SJCRH30 (cell line): ENCODE results near the gene S1PR3. TPM values are rescaled to one million over a fixed set of nuclear protein-coding genes. Genes with fewer than 3 reads are reported as not detected.

Experiments used
- DNase-seq, 2 experiments: peaks; one replicate each; pipeline ENCODE4 v3.0.0-alpha.2; 2015 to 2020
- H3K27ac ChIP-seq: fragments of 250-450 bp; sonication (Bioruptor Pico); 2 replicates; pipeline ENCODE4 v1.5.1; 2020; ENCODE audit warnings: mild to moderate bottlenecking, moderate library complexity
- H3K27me3 ChIP-seq: fragments of 250-450 bp; sonication (Bioruptor Pico); 2 replicates; pipeline ENCODE4 v1.5.1; 2020; ENCODE audit warnings: mild to moderate bottlenecking, moderate library complexity
- H3K36me3 ChIP-seq: fragments of 250-450 bp; sonication (Bioruptor Pico); 2 replicates; pipeline ENCODE4 v1.5.1; 2020; ENCODE audit warnings: mild to moderate bottlenecking, moderate library complexity
- H3K4me1 ChIP-seq: fragments of 250-450 bp; sonication (Bioruptor Pico); 2 replicates; pipeline ENCODE4 v1.5.1; 2020; ENCODE audit warnings: mild to moderate bottlenecking, moderate library complexity
- H3K4me3 ChIP-seq: fragments of 250-450 bp; sonication (Bioruptor Pico); 2 replicates; pipeline ENCODE4 v1.5.1; 2020; ENCODE audit warnings: mild to moderate bottlenecking, moderate library complexity
- H3K9me3 ChIP-seq: fragments of 250-450 bp; sonication (Bioruptor Pico); replicated peaks from 2 replicates; pipeline ENCODE4 v1.5.1; 2020; ENCODE audit warnings: mild to moderate bottlenecking, moderate library complexity
- total RNA-seq: library from RNA; depleted of rRNA; stranded (reverse); fragments of >200 nt; shearing (Covaris generic); gene quantifications from 2 replicates; pipeline ENCODE4 v1.2.3, GENCODE V29; 2014

The S1PR3 gene
- total RNA-seq, 1 experiment from 2014 or later = not detected

- Histone ChIP-seq H3K27ac (no peak overlapping the region), H3K27me3 (peaks cover 3% of the 10 kb centered on the region; the same call in 1 of the 2 replicates), H3K4me1 (no peaks in the 10 kb centered on the region), H3K36me3 (no peaks in the 10 kb centered on the region), H3K9me3 (no peaks in the 10 kb centered on the region; the same call in 1 of the 2 replicates), H3K4me3 (no peak overlapping the region)
- no peak for DNase-seq
Measured at GRCh38 chr9:88978034-88978433, 13.2 kb upstream of the S1PR3 start.

GRCh38 chr9:88979021-88979420 is 12.2 kb upstream of the S1PR3 start:
- Histone ChIP-seq H3K4me3 (no peak overlapping the region), H3K27me3 (peaks cover 3% of the 10 kb centered on the region; the same call in 1 of the 2 replicates), H3K4me1 (no peaks in the 10 kb centered on the region), H3K36me3 (no peaks in the 10 kb centered on the region), H3K9me3 (no peaks in the 10 kb centered on the region), H3K27ac (no peak overlapping the region)
- no peak for DNase-seq

GRCh38 chr9:88979791-88980190 is 11.5 kb upstream of the S1PR3 start:
- H3K4me3 ChIP-seq = no peak overlapping the region
- no peaks in the 10 kb centered on the region for H3K4me1 ChIP-seq
- no peak overlapping the region for H3K27ac ChIP-seq
- H3K36me3 ChIP-seq = no peaks in the 10 kb centered on the region
- DNase-seq = no peak
- peaks cover 3% of the 10 kb centered on the region; the same call in 1 of the 2 replicates for H3K27me3 ChIP-seq
- H3K9me3 ChIP-seq = no peaks in the 10 kb centered on the region

DNA sequence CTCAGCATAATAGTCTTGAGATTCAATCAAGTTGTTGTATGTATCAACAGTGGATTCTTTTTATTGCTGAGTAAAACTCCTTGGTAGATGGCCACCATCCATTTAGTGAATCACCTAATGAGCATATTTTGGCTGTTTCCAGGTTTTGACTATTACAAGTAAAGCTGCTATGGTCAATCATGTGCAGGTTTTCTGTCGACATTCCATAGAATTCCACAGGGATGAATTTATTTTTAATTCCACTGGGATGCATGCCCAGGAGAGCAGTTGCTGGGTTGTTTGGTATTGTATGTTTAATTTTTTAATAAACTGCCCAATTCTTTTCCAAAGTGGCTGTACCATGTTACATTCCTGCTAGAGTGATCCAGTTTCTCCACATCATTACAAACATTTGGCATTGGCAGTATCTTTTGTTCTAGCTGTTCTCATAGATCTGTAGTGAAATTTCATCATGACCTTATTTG is 10.5 kb upstream of the S1PR3 start:
- Histone ChIP-seq H3K27ac (no peak overlapping the region), H3K27me3 (peaks cover 2% of the 10 kb centered on the region; the same call in 1 of the 2 replicates), H3K9me3 (no peaks in the 10 kb centered on the region), H3K36me3 (no peaks in the 10 kb centered on the region), H3K4me1 (no peaks in the 10 kb centered on the region), H3K4me3 (no peak overlapping the region)
- no peak for DNase-seq

DNA sequence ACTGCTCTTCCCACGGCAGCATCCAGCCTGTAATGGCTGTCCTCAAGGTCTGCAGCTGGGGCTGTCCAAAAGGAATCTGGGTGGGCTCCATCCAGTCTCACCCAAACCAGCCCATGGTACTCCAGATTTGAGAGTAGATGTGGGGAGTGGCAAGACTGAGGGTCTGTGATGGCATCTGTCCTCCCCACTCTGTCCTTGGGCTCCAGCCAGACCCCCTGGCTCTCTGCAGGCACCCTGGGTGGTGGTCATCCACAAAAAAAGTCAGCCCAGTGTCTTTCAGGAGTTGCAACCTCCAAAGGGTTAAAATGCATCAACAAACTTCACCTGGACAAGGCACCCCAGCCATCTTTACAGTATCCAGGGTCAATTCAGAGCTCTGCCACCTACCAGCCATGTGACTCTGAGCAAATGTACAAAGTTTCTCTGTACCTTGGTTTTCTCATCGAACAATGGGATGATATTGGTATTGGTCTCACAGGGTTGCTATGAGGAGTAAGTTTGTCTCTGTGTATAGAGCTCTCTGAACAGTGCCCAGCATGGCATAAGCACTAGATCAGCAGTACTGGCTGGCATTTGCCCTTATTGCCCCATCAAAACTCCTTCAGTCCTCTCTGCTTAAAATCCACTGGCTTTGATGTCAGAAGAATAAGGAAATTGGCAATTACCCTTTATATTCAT is 7.3 kb upstream of the S1PR3 start:
- H3K36me3 ChIP-seq = no peaks in the 10 kb centered on the region
- H3K27me3 ChIP-seq = peaks cover 3% of the 10 kb centered on the region; the same call in 1 of the 2 replicates
- H3K4me3 ChIP-seq = no peak overlapping the region
- DNase-seq = no peak
- H3K9me3 ChIP-seq = no peaks in the 10 kb centered on the region
- no peaks in the 10 kb centered on the region for H3K4me1 ChIP-seq
- no peak overlapping the region for H3K27ac ChIP-seq

- Histone ChIP-seq H3K27me3 (peaks cover 3% of the 10 kb centered on the region; the same call in 1 of the 2 replicates), H3K27ac (no peak overlapping the region)
Measured at GRCh38 chr9:88984543-88984883, 6.8 kb upstream of the S1PR3 start.

DNA sequence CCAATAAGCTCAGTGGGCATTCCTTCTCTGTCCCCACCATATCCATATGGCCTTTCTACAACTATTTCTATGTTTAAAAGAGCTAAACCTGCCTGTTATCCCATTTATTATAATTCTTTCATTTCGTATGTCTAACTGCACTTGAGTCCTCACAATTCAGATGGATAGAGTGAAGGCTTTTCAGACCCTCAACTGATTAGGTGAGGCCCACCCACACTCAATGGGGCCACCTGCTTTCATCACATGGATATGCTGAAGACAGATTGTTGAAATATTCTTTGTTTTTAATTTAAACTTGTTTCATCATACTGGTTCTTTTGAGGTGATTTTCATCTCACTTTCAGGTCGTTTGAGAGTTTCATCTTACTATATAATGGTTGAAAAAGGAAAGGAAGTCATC is 5.7 kb upstream of the S1PR3 start:
- H3K27me3 ChIP-seq = peaks cover 3% of the 10 kb centered on the region; the same call in 1 of the 2 replicates
- H3K9me3 ChIP-seq = no peaks in the 10 kb centered on the region
- no peak for DNase-seq
- H3K4me1 ChIP-seq = no peaks in the 10 kb centered on the region
- no peaks in the 10 kb centered on the region for H3K36me3 ChIP-seq
- no peak overlapping the region for H3K4me3 ChIP-seq
- no peak overlapping the region for H3K27ac ChIP-seq

More at GRCh38 chr9:88984543-88984883, 6.8 kb upstream of the S1PR3 start:
- Histone ChIP-seq H3K36me3 (no peaks in the 10 kb centered on the region), H3K4me3 (no peak overlapping the region), H3K4me1 (no peaks in the 10 kb centered on the region), H3K9me3 (no peaks in the 10 kb centered on the region)
- DNase-seq = no peak

GRCh38 chr9:88986776-88987175 is 4.5 kb upstream of the S1PR3 start:
- peaks cover 3% of the 10 kb centered on the region; the same call in 1 of the 2 replicates for H3K27me3 ChIP-seq
- H3K36me3 ChIP-seq = no peaks in the 10 kb centered on the region
- no peaks in the 10 kb centered on the region for H3K9me3 ChIP-seq
- H3K27ac ChIP-seq = no peak overlapping the region
- no peak for DNase-seq
- H3K4me1 ChIP-seq = no peaks in the 10 kb centered on the region
- H3K4me3 ChIP-seq = no peak overlapping the region

DNA sequence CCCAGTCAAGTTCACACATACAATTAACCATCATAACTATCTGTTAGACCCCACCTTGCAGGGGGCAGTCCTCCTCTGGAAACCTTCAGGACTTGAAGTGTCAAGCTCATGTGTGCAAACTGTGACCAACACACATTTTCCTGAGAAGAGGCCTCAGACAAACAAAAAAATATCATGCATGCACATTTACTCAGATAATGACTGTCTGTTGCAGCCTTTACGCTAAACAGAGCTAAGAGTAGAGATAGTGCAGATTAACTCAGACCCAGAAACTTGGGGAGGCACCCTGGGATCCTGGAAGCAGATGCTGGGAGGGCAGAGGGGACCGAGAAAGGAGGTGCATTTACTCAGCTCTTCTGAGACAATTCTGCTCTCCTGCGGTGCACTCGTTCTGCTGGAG is 3.6 kb upstream of the S1PR3 start:
- Histone ChIP-seq H3K27me3 (peaks cover 3% of the 10 kb centered on the region; the same call in 1 of the 2 replicates), H3K4me1 (no peaks in the 10 kb centered on the region), H3K27ac (no peak overlapping the region), H3K9me3 (no peaks in the 10 kb centered on the region), H3K36me3 (no peaks in the 10 kb centered on the region), H3K4me3 (no peak overlapping the region)
- no peak for DNase-seq

DNA sequence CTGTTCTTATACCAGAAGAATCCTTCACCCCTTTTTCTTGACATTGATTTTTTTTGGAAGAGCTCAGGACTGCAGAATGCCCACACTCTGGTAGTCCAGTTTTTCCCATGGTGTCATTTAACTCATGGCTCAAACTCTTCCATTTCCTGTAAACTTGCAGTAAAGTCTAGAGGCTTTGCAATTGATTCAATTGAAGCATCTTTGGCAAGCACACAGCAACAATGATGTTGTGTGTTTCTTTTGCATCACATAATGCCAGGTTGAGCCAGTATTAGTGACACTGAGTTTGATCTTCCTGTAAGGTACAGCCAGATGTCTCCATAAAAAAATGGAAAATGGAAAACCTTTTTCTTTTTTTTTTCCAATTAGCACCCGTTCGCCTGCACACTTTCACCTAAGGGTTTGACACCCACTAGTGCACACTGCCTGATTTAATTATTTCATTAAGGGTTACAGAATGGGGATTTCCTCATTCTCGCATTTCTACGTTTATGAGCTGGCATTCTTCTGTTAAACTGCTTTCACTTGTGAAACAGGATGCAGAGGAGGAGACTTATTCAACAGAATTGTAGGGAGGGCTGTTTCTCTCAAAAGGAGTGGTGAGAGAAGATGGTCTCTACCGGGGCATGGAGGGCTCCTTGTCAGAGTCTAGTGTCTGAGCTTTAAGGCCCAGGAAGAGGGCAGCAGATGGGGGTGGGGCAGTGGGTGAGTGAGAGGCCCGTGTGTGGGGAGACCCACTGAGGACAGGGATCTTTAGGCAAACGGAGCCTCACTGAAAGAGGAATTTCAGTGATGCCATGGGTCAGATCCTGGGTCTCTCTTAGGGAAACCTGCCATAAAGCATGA is 2.2 kb upstream of the S1PR3 start:
- no peaks in the 10 kb centered on the region for H3K36me3 ChIP-seq
- peaks cover 3% of the 10 kb centered on the region; the same call in 1 of the 2 replicates for H3K27me3 ChIP-seq
- no peaks in the 10 kb centered on the region for H3K9me3 ChIP-seq
- no peak overlapping the region for H3K27ac ChIP-seq
- DNase-seq = no peak
- no peaks in the 10 kb centered on the region for H3K4me1 ChIP-seq
- no peak overlapping the region for H3K4me3 ChIP-seq

GRCh38 chr9:88990041-88990728 is 1.1 kb upstream of the S1PR3 start:
- no peak overlapping the region for H3K27ac ChIP-seq
- no peaks in the 10 kb centered on the region for H3K36me3 ChIP-seq
- H3K4me3 ChIP-seq = no peak overlapping the region
- peaks cover 3% of the 10 kb centered on the region; the same call in 1 of the 2 replicates for H3K27me3 ChIP-seq
- H3K9me3 ChIP-seq = no peaks in the 10 kb centered on the region
- no peaks in the 10 kb centered on the region for H3K4me1 ChIP-seq
- DNase-seq = no peak

- Histone ChIP-seq H3K36me3 (no peaks in the 10 kb centered on the region), H3K9me3 (no peaks in the 10 kb centered on the region), H3K4me3 (no peak overlapping the region), H3K4me1 (no peaks in the 10 kb centered on the region), H3K27ac (no peak overlapping the region), H3K27me3 (peaks cover 3% of the 10 kb centered on the region; the same call in 1 of the 2 replicates)
- DNase-seq = no peak
Measured at GRCh38 chr9:88990729-88991065, 571 bp upstream of the S1PR3 start.

- H3K4me3 ChIP-seq = no peak overlapping the region
- H3K4me1 ChIP-seq = no peaks in the 10 kb centered on the region
Measured at GRCh38 chr9:88992556-88992955, 1.3 kb downstream of the S1PR3 start.

DNA sequence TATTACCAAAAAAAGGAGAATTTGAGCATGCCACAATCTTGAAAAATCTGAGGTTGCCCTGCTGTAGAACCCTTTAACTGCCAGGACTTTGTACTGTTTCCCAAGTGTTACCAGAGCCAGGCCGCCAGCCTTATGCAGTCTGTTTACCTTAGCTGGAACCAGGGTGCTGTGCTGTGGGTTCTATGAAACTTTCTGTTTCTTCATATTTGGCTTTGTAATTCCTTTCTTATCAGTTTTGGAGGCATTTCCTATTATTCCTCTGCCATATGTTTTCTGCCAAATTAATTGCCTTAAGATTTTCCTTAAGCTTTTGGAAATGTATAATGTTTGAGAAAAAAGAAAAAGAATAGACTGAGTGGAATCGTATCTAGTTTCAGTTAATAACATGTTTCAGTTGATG is 2.1 kb downstream of the S1PR3 start:
- no peaks in the 10 kb centered on the region for H3K4me1 ChIP-seq

More at GRCh38 chr9:88992556-88992955, 1.3 kb downstream of the S1PR3 start:
- Histone ChIP-seq H3K27ac (no peak overlapping the region), H3K27me3 (no peaks in the 10 kb centered on the region), H3K9me3 (no peaks in the 10 kb centered on the region), H3K36me3 (no peaks in the 10 kb centered on the region)
- no peak for DNase-seq

More for the DNA sequence above, 2.1 kb downstream of the S1PR3 start:
- no peak overlapping the region for H3K4me3 ChIP-seq
- H3K27ac ChIP-seq = no peak overlapping the region
- no peaks in the 10 kb centered on the region for H3K27me3 ChIP-seq
- H3K36me3 ChIP-seq = no peaks in the 10 kb centered on the region
- DNase-seq = no peak
- H3K9me3 ChIP-seq = no peaks in the 10 kb centered on the region
